ENCODE data around the gene CDCA7. TPM values are rescaled to one million over a fixed set of nuclear protein-coding genes. Genes with fewer than 3 reads are reported as not detected.
"Not testable (repeated sequence)": the region's sequence is repeated elsewhere in the genome, so short reads cannot be mapped to it uniquely, and the experiment has no call there.

The CDCA7 gene
- polyA plus RNA-seq, 1 donor = 46.8 TPM

- no peak for DNase-seq
Measured at GRCh38 chr2:173401716-173402326, 47.1 kb downstream of the CDCA7 start.

GRCh38 chr2:173402405-173402974 lies 47.8 kb downstream of the CDCA7 start:
- DNase-seq = peak; percentile 86

GRCh38 chr2:173404841-173405750 lies 50.4 kb downstream of the CDCA7 start:
- DNase-seq = no peak

GRCh38 chr2:173407176-173407575 lies 52.5 kb downstream of the CDCA7 start:
- no peak for DNase-seq

- no peak for DNase-seq
Measured at GRCh38 chr2:173407646-173408045, 53.0 kb downstream of the CDCA7 start.

- DNase-seq = no peak
Measured at GRCh38 chr2:173410579-173410978, 55.9 kb downstream of the CDCA7 start.

- DNase-seq = no peak
Measured at GRCh38 chr2:173412628-173413027, 58.0 kb downstream of the CDCA7 start.

GRCh38 chr2:173414823-173415322 lies 60.2 kb downstream of the CDCA7 start:
- no peak for DNase-seq

- DNase-seq = peak; percentile 38
Measured at GRCh38 chr2:173415431-173416381, 61.0 kb downstream of the CDCA7 start.

- not testable (repeated sequence) for DNase-seq
Measured at GRCh38 chr2:173416415-173417152, 61.9 kb downstream of the CDCA7 start.

GRCh38 chr2:173417341-173417740 lies 62.7 kb downstream of the CDCA7 start:
- DNase-seq = no peak

GRCh38 chr2:173417802-173418201 lies 63.1 kb downstream of the CDCA7 start:
- no peak for DNase-seq
